H54 (cell line): ENCODE measurements around the gene IGSF9.

Experiments
- DNase-seq: peaks from one replicate; pipeline ENCODE4 v3.0.0; 2011; ENCODE audit warnings: low spot score, mixed read lengths; ENCODE audit not compliant: insufficient read length
- FAIRE-seq: peaks from 3 replicates; lab custom pipeline; 2011; peaks lifted over from hg19 to GRCh38; lab: Jason Lieb, UNC
- POLR2A ChIP-seq: IDR thresholded peaks from 2 replicates; pipeline ENCODE4 v1.6.1; 2011; ENCODE audit warnings: low read depth, mild to moderate bottlenecking, low read length

The IGSF9 gene

GRCh38 chr1:159959451-159959850, 14.0 kb upstream of the IGSF9 start:
- no peak for FAIRE-seq
- no peak for DNase-seq
- TF ChIP-seq POLR2A, result no peak

- DNase-seq, result no peak
- FAIRE-seq, result no peak
- no peak for TF ChIP-seq POLR2A
Measured at GRCh38 chr1:159958719-159959380, 13.4 kb upstream of the IGSF9 start.

- DNase-seq (no peak), FAIRE-seq (no peak)
- no peak for TF ChIP-seq POLR2A
Measured at GRCh38 chr1:159957824-159958268, 12.4 kb upstream of the IGSF9 start.

- FAIRE-seq, result no peak
- TF ChIP-seq POLR2A, result no peak
- DNase-seq, result no peak
Measured at GRCh38 chr1:159955456-159955855, 10.0 kb upstream of the IGSF9 start.

- DNase-seq, result no peak
- FAIRE-seq, result no peak
- TF ChIP-seq POLR2A, result no peak
Measured at GRCh38 chr1:159953536-159954515, 8.4 kb upstream of the IGSF9 start, which contains the start of gene SLAMF9. SLAMF9 (minus strand) TSS chr1:159954237; CDS start chr1:159954137, 100 bp downstream.

- no peak for TF ChIP-seq POLR2A
- FAIRE-seq (no peak), DNase-seq (no peak)
Measured at GRCh38 chr1:159952932-159953331, 7.5 kb upstream of the IGSF9 start.

GRCh38 chr1:159951551-159951950, 6.1 kb upstream of the IGSF9 start:
- no peak for TF ChIP-seq POLR2A
- FAIRE-seq (no peak), DNase-seq (no peak)

- FAIRE-seq (no peak), DNase-seq (no peak)
Measured at GRCh38 chr1:159951016-159951415, 5.6 kb upstream of the IGSF9 start.

GRCh38 chr1:159949981-159950381, 4.6 kb upstream of the IGSF9 start:
- FAIRE-seq, result no peak
- no peak for TF ChIP-seq POLR2A
- DNase-seq, result no peak

More at GRCh38 chr1:159951016-159951415, 5.6 kb upstream of the IGSF9 start:
- no peak for TF ChIP-seq POLR2A

GRCh38 chr1:159949123-159949522, 3.7 kb upstream of the IGSF9 start:
- DNase-seq (no peak), FAIRE-seq (no peak)
- no peak for TF ChIP-seq POLR2A

GRCh38 chr1:159947942-159948341, 2.5 kb upstream of the IGSF9 start:
- TF ChIP-seq POLR2A, result no peak
- FAIRE-seq, result no peak
- DNase-seq, result no peak

- DNase-seq (no peak), FAIRE-seq (no peak)
- TF ChIP-seq POLR2A, result no peak
Measured at GRCh38 chr1:159946242-159947187, 1.1 kb upstream of the IGSF9 start.

GRCh38 chr1:159944623-159945455, 574 bp downstream of the IGSF9 start:
- no peak for TF ChIP-seq POLR2A
- FAIRE-seq (no peak), DNase-seq (no peak)
